Caco-2 (cell line): ENCODE data around the gene NADK2. TPM values are rescaled to one million over a fixed set of nuclear protein-coding genes. Genes with fewer than 3 reads are reported as not detected.

Experiments used
- BruUV-seq: library from RNA; stranded (reverse); fragments of 400-500 nt; replicated peaks from 2 replicates; lab custom pipeline; 2021; lab: Mats Ljungman, UMichigan
- CTCF ChIA-PET: fragments of 300-600 bp; sonication (Branson Sonifier 250); formaldehyde crosslinking; loops from one replicate; lab custom pipeline; 2022; ENCODE audit warnings: antibody characterized with exemption; lab: Charles Lee
- POLR2A ChIA-PET: fragments of 300-600 bp; sonication (Branson Sonifier 250); formaldehyde crosslinking; loops from one replicate; lab custom pipeline; 2022; ENCODE audit warnings: antibody characterized with exemption; lab: Charles Lee
- DNase-seq, 2 experiments: peaks; one replicate each; pipeline versions ENCODE4 v3.0.0 to v3.0.0-alpha.2; 2020 to 2022
- H3K27me3 ChIP-seq: replicated peaks from 2 replicates; pipeline ENCODE4 v1.6.0; 2011; ENCODE audit warnings: low read length; ENCODE audit not compliant: control insufficient read depth, insufficient read depth
- H3K36me3 ChIP-seq: 2 replicates; pipeline ENCODE4 v1.5.1; 2011; ENCODE audit warnings: low read length; ENCODE audit not compliant: control insufficient read depth, insufficient read depth
- H3K4me1 ChIP-seq: fragments of 250-450 bp; sonication (Bioruptor Pico); 2 replicates; pipeline ENCODE4 v1.5.1; 2020; ENCODE audit warnings: mild to moderate bottlenecking
- H3K4me3 ChIP-seq: 2 replicates; pipeline ENCODE4 v1.5.1; 2011; ENCODE audit warnings: low read depth, mild to moderate bottlenecking, control low read depth, low read length
- H3K9me3 ChIP-seq: fragments of 250-450 bp; sonication (Bioruptor Pico); 2 replicates; pipeline ENCODE4 v1.5.1; 2020; ENCODE audit warnings: mild to moderate bottlenecking, moderate library complexity
- H3K27ac Mint-ChIP-seq: one replicate; pipeline ENCODE4 v1.8.0; 2022; ENCODE audit warnings: mixed read lengths; ENCODE audit not compliant: unreplicated experiment
- H3K27me3 Mint-ChIP-seq: one replicate; pipeline ENCODE4 v1.8.0; 2022; ENCODE audit warnings: mixed read lengths; ENCODE audit not compliant: insufficient read depth, unreplicated experiment
- H3K36me3 Mint-ChIP-seq: one replicate; pipeline ENCODE4 v1.8.0; 2022; ENCODE audit warnings: mild to moderate bottlenecking, mixed read lengths; ENCODE audit not compliant: insufficient read depth, unreplicated experiment
- H3K4me1 Mint-ChIP-seq: one replicate; pipeline ENCODE4 v1.8.0; 2022; ENCODE audit warnings: low read depth, mixed read lengths; ENCODE audit not compliant: unreplicated experiment
- H3K4me3 Mint-ChIP-seq: one replicate; pipeline ENCODE4 v1.8.0; 2022; ENCODE audit warnings: mild to moderate bottlenecking, moderate library complexity, mixed read lengths; ENCODE audit not compliant: unreplicated experiment
- H3K9me3 Mint-ChIP-seq: one replicate; pipeline ENCODE4 v1.8.0; 2022; ENCODE audit warnings: mixed read lengths; ENCODE audit not compliant: unreplicated experiment
- intact Hi-C: fragments of 100-400 bp; cut with micrococcal nuclease; formaldehyde crosslinking; loops from one replicate; pipeline ENCODE4 v1.10.0; 2022; ENCODE audit not compliant: unreplicated experiment
- total RNA-seq: library from RNA; stranded (reverse); gene quantifications from 2 replicates; pipeline ENCODE4 v1.2.3, GENCODE V29; 2022
- TF ChIP-seq, protein P1 (sequence below), 2 experiments: fragments of 200-600 bp in 1 of 2; IDR thresholded peaks; 1 replicate in 1 of 2; 2 replicates in 1 of 2; pipeline versions ENCODE4 v1.5.1 to v1.8.0; 2011 to 2022; ENCODE audit warnings: antibody characterized with exemption in 1 of 2, control low read depth in 1 of 2, inconsistent platforms in 1 of 2, low read depth in 1 of 2, low read length in 1 of 2, mild to moderate bottlenecking in 1 of 2, moderate library complexity in 1 of 2; ENCODE audit not compliant: insufficient read depth in 1 of 2, severe bottlenecking in 1 of 2, unreplicated experiment in 1 of 2

NADK2 gene
- total RNA-seq, 1 experiment from 2014 or later: 79.4 TPM

DNA sequence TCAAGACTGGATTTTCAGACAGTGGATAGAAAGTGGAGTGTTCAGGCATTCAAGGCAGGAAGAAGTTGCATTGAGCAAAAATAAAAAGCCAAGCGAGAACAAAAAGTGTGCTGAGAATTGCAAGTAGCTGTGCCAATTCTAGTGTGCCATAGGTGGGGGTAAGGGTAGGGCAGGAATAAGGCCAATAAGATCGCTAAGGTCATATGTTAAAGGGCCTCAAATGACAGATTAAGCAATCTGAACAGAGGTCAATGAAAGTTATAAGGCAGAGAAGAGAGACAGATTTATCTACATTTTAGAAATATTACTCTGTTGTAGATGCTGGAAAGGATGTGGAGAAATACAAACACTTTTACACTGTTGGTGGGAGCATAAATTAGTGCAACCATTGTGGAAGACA lies 36.4 kb downstream of the NADK2 start:
- TF ChIP-seq, protein P1, sequence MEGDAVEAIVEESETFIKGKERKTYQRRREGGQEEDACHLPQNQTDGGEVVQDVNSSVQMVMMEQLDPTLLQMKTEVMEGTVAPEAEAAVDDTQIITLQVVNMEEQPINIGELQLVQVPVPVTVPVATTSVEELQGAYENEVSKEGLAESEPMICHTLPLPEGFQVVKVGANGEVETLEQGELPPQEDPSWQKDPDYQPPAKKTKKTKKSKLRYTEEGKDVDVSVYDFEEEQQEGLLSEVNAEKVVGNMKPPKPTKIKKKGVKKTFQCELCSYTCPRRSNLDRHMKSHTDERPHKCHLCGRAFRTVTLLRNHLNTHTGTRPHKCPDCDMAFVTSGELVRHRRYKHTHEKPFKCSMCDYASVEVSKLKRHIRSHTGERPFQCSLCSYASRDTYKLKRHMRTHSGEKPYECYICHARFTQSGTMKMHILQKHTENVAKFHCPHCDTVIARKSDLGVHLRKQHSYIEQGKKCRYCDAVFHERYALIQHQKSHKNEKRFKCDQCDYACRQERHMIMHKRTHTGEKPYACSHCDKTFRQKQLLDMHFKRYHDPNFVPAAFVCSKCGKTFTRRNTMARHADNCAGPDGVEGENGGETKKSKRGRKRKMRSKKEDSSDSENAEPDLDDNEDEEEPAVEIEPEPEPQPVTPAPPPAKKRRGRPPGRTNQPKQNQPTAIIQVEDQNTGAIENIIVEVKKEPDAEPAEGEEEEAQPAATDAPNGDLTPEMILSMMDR (IDR thresholded peaks at IDR 0.05; ENCODE audit: insufficient read depth in 1 of 2, low read depth in 1 of 2, low read length in 1 of 2, severe bottlenecking in 1 of 2, unreplicated experiment in 1 of 2): no peak
- POLR2A ChIA-PET: no interaction called here
- Histone ChIP-seq H3K4me1 (no peaks in the 10 kb centered on the region), H3K36me3 (no peaks in the 10 kb centered on the region; the same call in 1 of the 2 replicates), H3K9me3 (no peaks in the 10 kb centered on the region), H3K27me3 (no peaks in the 10 kb centered on the region), H3K4me3 (no peak overlapping the region)
- intact Hi-C loops: no loop called here
- H3K27ac Mint-ChIP-seq: no peak overlapping the region
- no TSS peak for BruUV-seq
- H3K9me3 Mint-ChIP-seq: no peaks in the 10 kb centered on the region
- no peaks in the 10 kb centered on the region for H3K4me1 Mint-ChIP-seq
- no peak for DNase-seq
- no peaks in the 10 kb centered on the region for H3K27me3 Mint-ChIP-seq
- no peak overlapping the region for H3K4me3 Mint-ChIP-seq
- CTCF ChIA-PET: interaction anchor here (0.6 to 1.3 kb wide), 2 partner anchors 28 to 126 kb away, joined by 3 to 4 read pairs; no protein-coding TSS in a partner anchor
- H3K36me3 Mint-ChIP-seq: peaks cover 28% of the 10 kb centered on the region

DNA sequence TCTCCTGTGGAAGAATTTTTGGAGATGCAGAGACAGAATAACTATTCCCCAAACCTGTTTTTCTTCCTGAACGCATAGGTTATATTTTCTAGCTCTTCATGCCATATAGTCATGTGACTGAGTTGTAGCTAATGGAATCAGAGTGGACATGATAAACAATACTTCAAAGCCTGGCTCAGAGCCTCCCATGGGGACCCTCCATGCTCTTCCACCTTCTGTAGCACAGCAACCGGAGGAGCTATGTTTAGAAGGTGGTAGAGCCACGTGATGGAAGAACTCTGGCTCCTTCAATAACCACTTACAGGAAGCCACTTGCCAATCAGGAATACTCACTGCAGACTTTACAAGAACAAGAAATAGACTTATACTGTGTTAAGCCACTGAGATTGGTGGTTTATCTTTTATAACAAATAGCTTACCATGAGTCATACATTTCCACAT lies 39.2 kb downstream of the NADK2 start:
- CTCF ChIA-PET: no interaction called here
- TF ChIP-seq, protein P1 (IDR thresholded peaks at IDR 0.05; ENCODE audit: insufficient read depth in 1 of 2, low read depth in 1 of 2, low read length in 1 of 2, severe bottlenecking in 1 of 2, unreplicated experiment in 1 of 2): no peak
- BruUV-seq: no TSS peak

DNA sequence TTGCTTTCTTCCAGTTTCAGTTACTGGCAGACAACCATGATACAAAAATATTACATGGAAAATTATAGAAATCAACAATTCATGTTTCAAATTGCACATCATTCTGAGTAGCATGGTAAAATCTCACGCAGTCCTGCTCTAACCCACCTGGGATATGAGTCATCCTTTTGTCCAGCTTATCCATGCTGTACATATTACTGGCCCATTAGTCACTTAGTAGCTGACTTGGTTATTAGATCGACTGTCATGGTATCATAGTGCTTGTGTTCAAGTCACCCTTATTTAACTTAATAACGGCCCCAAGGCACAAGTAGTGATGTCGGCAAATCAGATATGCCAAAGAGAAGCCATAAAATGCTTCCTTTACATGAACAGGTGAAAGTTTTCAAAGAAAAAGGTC lies 41.2 kb downstream of the NADK2 start:
- Mint-ChIP-seq H3K9me3 (no peaks in the 10 kb centered on the region), H3K4me3 (no peak overlapping the region), H3K4me1 (no peaks in the 10 kb centered on the region), H3K27me3 (no peaks in the 10 kb centered on the region), H3K36me3 (peaks cover 46% of the 10 kb centered on the region), H3K27ac (no peak overlapping the region)
- DNase-seq: no peak
- H3K36me3 ChIP-seq: peaks cover 1% of the 10 kb centered on the region; the same call in 1 of the 2 replicates
- BruUV-seq: no TSS peak
- H3K9me3 ChIP-seq: no peaks in the 10 kb centered on the region
- H3K4me3 ChIP-seq: no peak overlapping the region
- H3K4me1 ChIP-seq: no peaks in the 10 kb centered on the region
- ChIA-PET CTCF (interaction anchor here (0.6 kb wide), 1 partner anchor 190 kb away, joined by 4 read pairs; no protein-coding TSS in a partner anchor), POLR2A (no interaction called here)
- no peaks in the 10 kb centered on the region for H3K27me3 ChIP-seq
- TF ChIP-seq, protein P1 (IDR thresholded peaks at IDR 0.05; ENCODE audit: insufficient read depth in 1 of 2, low read depth in 1 of 2, low read length in 1 of 2, severe bottlenecking in 1 of 2, unreplicated experiment in 1 of 2): no peak
- intact Hi-C loops: no loop called here

More for the DNA sequence above, 39.2 kb downstream of the NADK2 start:
- Mint-ChIP-seq H3K9me3 (no peaks in the 10 kb centered on the region), H3K36me3 (peaks cover 34% of the 10 kb centered on the region), H3K4me3 (no peak overlapping the region), H3K27ac (no peak overlapping the region), H3K4me1 (no peaks in the 10 kb centered on the region), H3K27me3 (no peaks in the 10 kb centered on the region)
- POLR2A ChIA-PET: no interaction called here
- DNase-seq: no peak
- intact Hi-C loops: no loop called here
- Histone ChIP-seq H3K9me3 (no peaks in the 10 kb centered on the region), H3K27me3 (no peaks in the 10 kb centered on the region), H3K4me3 (no peak overlapping the region), H3K4me1 (no peaks in the 10 kb centered on the region), H3K36me3 (peaks cover 1% of the 10 kb centered on the region; the same call in 1 of the 2 replicates)
